MCF 10A (cell line): ENCODE measurements around the gene SERPINA4. TPM values are rescaled to one million over a fixed set of nuclear protein-coding genes. Genes with fewer than 3 reads are reported as not detected.
A peak's percentile ranks its signal among the peaks of the same experiment; 100 is the strongest.

Source experiments
- BruUV-seq: library from RNA; stranded (reverse); fragments of 400-500 nt; replicated peaks from 2 replicates; lab custom pipeline; 2021; lab: Mats Ljungman, UMichigan
- CTCF ChIA-PET: fragments of 300-600 bp; sonication (Branson Sonifier 250); formaldehyde crosslinking; extraction: SDS; loops from one replicate; lab custom pipeline; 2021; ENCODE audit warnings: antibody characterized with exemption, inconsistent platforms; lab: Yijun Ruan, JAX
- POLR2A ChIA-PET: fragments of 300-600, 350-650 bp; sonication (Branson Sonifier 250); formaldehyde crosslinking; extraction: SDS; loops from one replicate; lab custom pipeline; 2020; ENCODE audit warnings: antibody characterized with exemption, inconsistent platforms; lab: Yijun Ruan, JAX
- DNase-seq: peaks from one replicate; pipeline ENCODE4 v3.0.0-alpha.2; 2018; ENCODE audit not compliant: unreplicated experiment
- H3K27ac Mint-ChIP-seq: one replicate; pipeline ENCODE4 v1.8.0; 2022; ENCODE audit warnings: mild to moderate bottlenecking, low read depth, mixed read lengths; ENCODE audit not compliant: unreplicated experiment
- H3K27me3 Mint-ChIP-seq: one replicate; pipeline ENCODE4 v1.8.0; 2022; ENCODE audit warnings: mixed read lengths; ENCODE audit not compliant: insufficient read depth, unreplicated experiment
- H3K36me3 Mint-ChIP-seq: one replicate; pipeline ENCODE4 v1.8.0; 2022; ENCODE audit warnings: mild to moderate bottlenecking, moderate library complexity, mixed read lengths; ENCODE audit not compliant: insufficient read depth, unreplicated experiment
- H3K4me1 Mint-ChIP-seq: one replicate; pipeline ENCODE4 v1.8.0; 2022; ENCODE audit warnings: mixed read lengths; ENCODE audit not compliant: insufficient read depth, unreplicated experiment
- H3K4me3 Mint-ChIP-seq: one replicate; pipeline ENCODE4 v1.8.0; 2022; ENCODE audit warnings: mild to moderate bottlenecking, moderate library complexity, mixed read lengths; ENCODE audit not compliant: unreplicated experiment
- H3K9me3 Mint-ChIP-seq: one replicate; pipeline ENCODE4 v1.8.0; 2022; ENCODE audit warnings: mixed read lengths; ENCODE audit not compliant: unreplicated experiment
- CTCF ChIP-seq: fragments of 200-600 bp; IDR thresholded peaks from one replicate; pipeline ENCODE4 v1.8.0; 2022; ENCODE audit warnings: antibody characterized with exemption, mild to moderate bottlenecking; ENCODE audit not compliant: unreplicated experiment
- intact Hi-C: fragments of 100-400 bp; cut with micrococcal nuclease; formaldehyde crosslinking; loops from 2 replicates; pipeline ENCODE4 v1.14.1; 2022
- total RNA-seq: library from RNA; stranded (reverse); gene quantifications from 2 replicates; pipeline ENCODE4 v1.2.3, GENCODE V29; 2022

The SERPINA4 gene
- total RNA-seq, 1 experiment from 2014 or later = not detected

DNA sequence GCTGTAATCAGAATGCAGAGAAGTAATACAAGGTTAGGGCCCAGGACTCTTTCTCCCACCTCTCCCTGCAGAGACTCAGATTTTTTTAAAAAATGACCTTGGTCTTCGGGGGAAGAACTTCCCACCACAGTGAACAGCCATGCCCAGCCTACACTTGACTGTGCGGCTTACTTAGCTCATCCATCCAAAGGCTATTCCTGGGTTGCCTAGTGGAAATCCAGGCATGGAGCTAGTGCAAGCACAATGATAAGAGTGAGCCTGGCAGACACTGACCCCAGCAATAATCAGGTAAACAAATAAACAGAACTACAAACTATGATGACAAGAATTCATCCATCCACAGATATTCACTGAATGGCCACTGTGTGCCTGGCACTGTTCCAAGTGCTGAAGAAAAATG, 34.7 kb downstream of the SERPINA4 start:
- peaks cover 32% of the 10 kb centered on the region for H3K4me1 Mint-ChIP-seq

GRCh38 chr14:94596361-94596760, 35.1 kb downstream of the SERPINA4 start:
- BruUV-seq = no TSS peak

More for the DNA sequence above, 34.7 kb downstream of the SERPINA4 start:
- intact Hi-C loops = no loop called here
- DNase-seq = no peak
- no peak for TF ChIP-seq CTCF
- ChIA-PET CTCF (interaction anchor here (0.5 to 1.1 kb wide), 3 partner anchors 22 to 107 kb away, joined by 3 to 5 read pairs (median 4); no protein-coding TSS in a partner anchor), POLR2A (no interaction called here)
- no peak overlapping the region for H3K27ac Mint-ChIP-seq
- no peak overlapping the region for H3K4me3 Mint-ChIP-seq
- H3K27me3 Mint-ChIP-seq = no peaks in the 10 kb centered on the region
- H3K36me3 Mint-ChIP-seq = no peaks in the 10 kb centered on the region
- peaks cover 7% of the 10 kb centered on the region for H3K9me3 Mint-ChIP-seq
- no TSS peak for BruUV-seq

GRCh38 chr14:94597788-94598187, 36.5 kb downstream of the SERPINA4 start:
- Mint-ChIP-seq H3K27ac (peak overlapping the region; percentile 90), H3K9me3 (no peaks in the 10 kb centered on the region)

More at GRCh38 chr14:94596361-94596760, 35.1 kb downstream of the SERPINA4 start:
- Mint-ChIP-seq H3K9me3 (peaks cover 3% of the 10 kb centered on the region), H3K4me1 (peaks cover 36% of the 10 kb centered on the region), H3K36me3 (no peaks in the 10 kb centered on the region), H3K27ac (no peak overlapping the region), H3K27me3 (no peaks in the 10 kb centered on the region), H3K4me3 (no peak overlapping the region)
- ChIA-PET CTCF (interaction anchor here (0.5 to 0.7 kb wide), 2 partner anchors 54 to 108 kb away, joined by 3 read pairs; no protein-coding TSS in a partner anchor), POLR2A (no interaction called here)
- no peak for DNase-seq
- intact Hi-C loops = no loop called here
- TF ChIP-seq CTCF = no peak

GRCh38 chr14:94598506-94598815, 37.2 kb downstream of the SERPINA4 start:
- peak overlapping the region; percentile 90 for H3K27ac Mint-ChIP-seq
- no peaks in the 10 kb centered on the region for H3K36me3 Mint-ChIP-seq
- H3K4me3 Mint-ChIP-seq = no peak overlapping the region
- no peaks in the 10 kb centered on the region for H3K9me3 Mint-ChIP-seq
- BruUV-seq = no TSS peak
- DNase-seq = no peak
- ChIA-PET POLR2A (interaction anchor here (1.6 to 5.7 kb wide), 4 partner anchors 13 to 33 kb away, joined by 4 to 140 read pairs (median 8); partner anchors contain the start of genes SERPINA3 and SERPINA5), CTCF (interaction anchor here (0.7 to 3.6 kb wide), 10 partner anchors 13 to 274 kb away, joined by 3 to 15 read pairs (median 3); no protein-coding TSS in a partner anchor)
- TF ChIP-seq CTCF = no peak
- peaks cover 43% of the 10 kb centered on the region for H3K4me1 Mint-ChIP-seq
- H3K27me3 Mint-ChIP-seq = no peaks in the 10 kb centered on the region
- intact Hi-C loops = no loop called here

More at GRCh38 chr14:94597788-94598187, 36.5 kb downstream of the SERPINA4 start:
- intact Hi-C loops = no loop called here
- Mint-ChIP-seq H3K4me1 (peaks cover 43% of the 10 kb centered on the region), H3K27me3 (no peaks in the 10 kb centered on the region), H3K36me3 (no peaks in the 10 kb centered on the region), H3K4me3 (no peak overlapping the region)
- no TSS peak for BruUV-seq
- no peak for DNase-seq
- CTCF ChIA-PET = interaction anchor here (0.6 to 3.6 kb wide), 8 partner anchors 13 to 273 kb away, joined by 3 to 15 read pairs (median 3); no protein-coding TSS in a partner anchor
- POLR2A ChIA-PET = interaction anchor here (1.7 to 5.7 kb wide), 3 partner anchors 14 to 33 kb away, joined by 4 to 140 read pairs (median 12); partner anchors contain the start of genes SERPINA3 and SERPINA5
- no peak for TF ChIP-seq CTCF
